ENCODE results near the gene HACD3.

- no peak for TF ChIP-seq CTCF (IDR thresholded peaks at IDR 0.05; ENCODE audit: poor library complexity)
- TF ChIP-seq EZH2 (IDR thresholded peaks at IDR 0.05; ENCODE audit: borderline replicate concordance): no peak
- no peak for TF ChIP-seq EZH2phosphoT487 (IDR thresholded peaks at IDR 0.05; ENCODE audit: low read depth, severe bottlenecking, unreplicated experiment)
Observed at GRCh38 chr15:65512189-65512588, 18.1 kb upstream of the HACD3 start.
